Breast epithelium (tissue), 3 donors: ENCODE results near the gene EFCAB14.

Source experiments
- CTCF ChIP-seq, 3 donors: fragments of 450-650 bp; IDR thresholded peaks; one replicate each; pipeline ENCODE4 v1.5.1; 2016 to 2017; ENCODE audit warnings: antibody characterized with exemption in 3 of 3, mild to moderate bottlenecking in 3 of 3, moderate library complexity in 3 of 3
- POLR2AphosphoS5 ChIP-seq, 3 donors: sonication (generic); formaldehyde crosslinking; IDR thresholded peaks; one replicate each; pipeline ENCODE4 v1.6.1; 2017; ENCODE audit warnings: antibody characterized with exemption in 3 of 3

- TF ChIP-seq CTCF (IDR thresholded peaks at IDR 0.05) (no peak), POLR2AphosphoS5 (IDR thresholded peaks at IDR 0.05) (no peak)
These were observed 1.3 kb downstream of the EFCAB14 start for GRCh38 chr1:46717654-46718053.
